Posterior cingulate gyrus (tissue), 11 donors: ENCODE results near the gene FBXW8.

ENCODE experiments used
- DNase-seq, 10 donors: peaks; one replicate each; pipeline versions ENCODE4 v3.0.0 to v3.0.0-alpha.2; 2020 to 2021; ENCODE audit warnings: mixed read lengths in 3 of 10
- intact Hi-C: fragments of 100-400 bp; cut with DNase I; formaldehyde crosslinking; loops from one replicate; pipeline ENCODE4 v1.15.1; 2023

Gene FBXW8

DNA sequence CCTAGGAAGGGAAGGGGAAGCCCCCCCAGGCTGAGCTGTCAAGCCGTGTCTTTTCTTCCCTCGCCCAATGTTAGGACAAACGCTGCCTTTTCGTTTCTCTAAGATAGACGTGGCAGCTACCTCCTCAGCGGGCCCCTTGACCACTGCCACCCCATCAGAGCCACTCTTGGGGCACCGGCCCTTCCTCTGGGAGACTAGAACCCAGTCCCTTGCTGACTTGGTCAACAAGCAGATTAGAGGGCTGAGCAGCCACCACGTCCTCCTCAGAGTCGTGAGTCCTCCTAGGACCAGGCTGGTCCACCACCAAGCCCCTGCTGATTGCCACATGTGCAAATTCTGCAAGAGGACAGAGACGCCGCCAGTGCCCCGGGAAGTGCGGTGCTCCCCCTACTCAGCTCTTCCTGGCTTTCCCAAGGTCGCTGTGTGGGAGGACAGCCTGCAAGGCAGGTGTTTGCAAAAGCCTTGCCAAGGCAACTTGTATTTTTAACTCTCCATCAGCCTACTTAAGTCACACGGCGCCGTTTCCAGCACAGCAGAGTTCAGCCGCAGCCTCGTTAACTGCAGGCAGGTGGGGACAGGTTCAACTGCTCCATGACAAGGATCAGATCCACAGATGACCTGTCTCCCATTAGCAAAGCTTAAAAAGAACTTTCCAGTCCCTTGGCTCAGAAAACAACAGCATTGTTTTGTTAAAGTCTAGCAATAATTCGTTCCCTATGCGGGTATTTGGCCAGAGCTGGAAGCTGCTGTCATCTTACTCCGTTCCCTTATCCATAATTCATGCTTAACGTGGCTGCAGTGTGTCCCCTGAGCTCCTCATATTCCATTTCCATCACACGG, 122.9 kb downstream of the FBXW8 start:
- intact Hi-C loops: no loop called here
- peak in 7 of 10 donors; percentile 32 to 90 (median 67) for DNase-seq

DNA sequence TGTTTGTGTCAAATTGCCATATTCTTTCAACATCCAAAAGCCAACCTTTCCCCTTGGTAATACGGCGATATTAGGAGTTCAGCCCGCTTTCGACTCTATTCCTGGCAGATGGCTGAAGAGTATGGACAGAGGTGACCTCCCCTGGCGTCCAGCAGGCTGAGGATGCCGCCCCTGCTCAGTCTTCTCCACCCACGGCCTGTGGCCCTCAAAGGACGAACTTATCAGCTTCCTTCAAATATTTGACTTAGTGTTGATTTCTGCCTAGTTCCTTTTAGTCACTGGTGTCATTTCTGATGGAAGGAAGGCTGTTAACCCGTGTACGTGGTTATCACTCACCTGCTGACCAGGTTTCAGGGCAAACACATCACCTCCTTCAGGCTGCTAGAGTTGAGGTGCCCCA, 123.5 kb downstream of the FBXW8 start:
- intact Hi-C loops: no loop called here
- peak in 2 of 10 donors; percentile 3 to 57 for DNase-seq

DNA sequence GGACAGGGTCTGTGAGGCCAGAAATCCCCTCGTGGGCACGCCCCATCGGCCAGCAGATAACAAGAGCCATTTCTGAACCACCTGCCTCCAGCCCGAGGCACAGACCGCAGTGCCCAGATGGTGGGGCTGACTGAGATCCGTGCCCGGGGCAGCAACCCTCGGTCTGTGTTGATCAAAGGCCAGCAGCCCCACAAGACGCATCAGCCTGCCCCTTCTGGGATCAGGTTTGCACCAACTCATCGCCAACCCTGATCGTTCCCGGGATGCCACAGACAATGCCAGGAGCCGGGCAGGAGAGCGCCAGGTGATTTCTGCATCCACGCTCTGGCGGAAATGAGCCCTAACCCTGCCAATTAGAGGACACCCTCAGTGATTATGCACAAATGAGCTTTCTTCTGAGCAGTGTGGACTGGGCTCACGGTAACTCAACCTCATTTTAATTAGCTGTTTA, 124.0 kb downstream of the FBXW8 start:
- DNase-seq: peak in 4 of 10 donors; percentile 3 to 83 (median 66)
- intact Hi-C loops: no loop called here

DNA sequence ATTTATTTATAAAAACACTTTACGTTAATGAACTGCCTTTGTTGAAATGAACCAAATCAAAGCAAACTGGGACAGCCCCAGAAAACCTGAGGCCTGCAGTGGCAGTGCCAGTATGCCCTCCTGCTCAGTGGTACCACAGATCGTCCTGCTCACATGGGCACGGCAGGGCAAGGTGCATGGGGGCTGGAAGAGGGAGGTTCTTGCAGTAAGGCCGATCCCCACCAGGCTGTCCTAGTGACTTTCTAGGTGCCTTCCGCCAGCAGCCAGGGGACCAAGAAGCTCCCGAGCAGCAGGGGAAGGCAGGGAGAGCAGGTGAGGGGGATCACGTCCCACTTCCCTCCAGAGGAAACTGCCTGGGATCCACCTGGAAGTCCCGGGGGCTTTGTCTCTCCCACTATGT, 124.5 kb downstream of the FBXW8 start:
- intact Hi-C loops: no loop called here
- DNase-seq: peak in 2 of 10 donors; percentile 5 to 60

DNA sequence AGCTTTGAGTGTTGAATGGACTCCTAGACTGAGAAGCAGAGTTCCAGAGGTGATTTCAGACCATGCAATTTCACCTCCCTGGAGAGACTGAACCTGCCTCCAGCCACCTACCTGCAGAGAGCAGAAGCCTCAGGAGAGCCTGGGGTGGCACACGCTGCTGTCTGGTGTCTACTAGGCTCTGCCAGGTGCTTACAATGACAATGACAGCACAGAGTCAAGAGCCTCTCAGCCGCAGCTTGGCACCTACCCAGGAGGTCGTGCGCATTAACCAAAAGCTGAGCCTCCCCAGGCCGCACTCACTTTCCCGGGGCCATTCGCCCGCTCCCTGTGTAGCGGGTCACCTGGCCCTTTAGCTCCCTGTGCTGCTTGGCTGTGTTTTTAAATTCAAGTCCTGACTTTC, 125.3 kb downstream of the FBXW8 start:
- intact Hi-C loops: no loop called here

DNA sequence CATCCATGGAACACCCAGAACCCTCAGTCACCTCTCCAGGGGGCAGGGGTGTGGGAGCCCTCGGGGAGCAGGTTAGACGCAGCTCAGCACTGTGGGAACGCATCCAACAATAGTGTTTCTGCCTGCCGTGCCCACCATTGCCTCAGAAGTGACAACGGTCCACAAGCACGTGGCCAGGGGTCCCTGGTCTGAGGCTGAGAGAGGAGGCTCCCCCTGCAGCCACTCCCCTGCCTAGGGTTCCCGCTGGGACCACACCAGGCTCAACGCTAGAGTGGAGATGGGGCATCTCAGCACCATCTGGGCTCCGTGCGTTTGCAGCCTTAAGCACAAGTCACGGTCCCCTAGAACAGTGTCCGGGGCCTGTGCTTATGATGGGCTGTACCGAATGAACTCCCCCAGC, 125.8 kb downstream of the FBXW8 start:
- intact Hi-C loops: no loop called here

More for the DNA sequence above, 125.3 kb downstream of the FBXW8 start:
- peak in 4 of 10 donors; percentile 5 to 78 (median 34) for DNase-seq

DNA sequence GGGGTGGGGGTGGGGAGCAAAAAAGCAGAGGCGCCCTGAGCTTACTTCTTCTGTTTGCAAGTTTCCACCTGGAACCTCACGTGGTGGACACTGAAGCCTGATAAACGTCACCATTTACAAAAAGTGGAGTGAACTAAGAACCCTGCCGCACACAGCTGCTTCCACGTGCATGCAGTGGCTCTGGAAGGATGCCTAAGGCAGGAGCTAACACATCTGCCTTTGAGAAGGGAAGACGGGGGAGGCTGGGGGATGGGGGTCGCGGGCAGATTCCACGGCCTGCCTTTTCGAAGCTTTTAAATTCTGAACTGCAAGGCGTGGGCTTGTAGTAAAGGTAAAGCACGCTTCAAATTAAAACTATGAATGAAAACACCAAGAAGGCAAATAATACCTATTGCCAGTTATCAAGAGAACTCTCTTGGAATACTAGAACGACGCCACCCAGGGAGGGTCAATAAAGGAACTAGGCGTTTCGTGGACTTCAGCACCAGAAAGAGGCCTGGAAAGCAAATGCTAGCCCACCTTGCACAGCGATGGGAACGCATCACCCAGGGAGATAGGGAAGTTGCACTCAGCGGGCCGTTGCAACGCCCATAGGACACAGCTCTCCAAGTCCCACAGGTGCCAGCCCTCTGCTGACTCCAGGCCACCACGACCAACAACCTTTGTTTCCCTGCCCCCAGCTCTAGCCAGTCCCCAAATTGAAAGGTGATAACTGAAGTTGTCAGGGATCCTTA, 126.7 kb downstream of the FBXW8 start:
- intact Hi-C loops: no loop called here
- DNase-seq: peak in 3 of 10 donors; percentile 3 to 55 (median 15)

More for the DNA sequence above, 125.8 kb downstream of the FBXW8 start:
- DNase-seq: peak in 3 of 10 donors; percentile 2 to 53 (median 41)

DNA sequence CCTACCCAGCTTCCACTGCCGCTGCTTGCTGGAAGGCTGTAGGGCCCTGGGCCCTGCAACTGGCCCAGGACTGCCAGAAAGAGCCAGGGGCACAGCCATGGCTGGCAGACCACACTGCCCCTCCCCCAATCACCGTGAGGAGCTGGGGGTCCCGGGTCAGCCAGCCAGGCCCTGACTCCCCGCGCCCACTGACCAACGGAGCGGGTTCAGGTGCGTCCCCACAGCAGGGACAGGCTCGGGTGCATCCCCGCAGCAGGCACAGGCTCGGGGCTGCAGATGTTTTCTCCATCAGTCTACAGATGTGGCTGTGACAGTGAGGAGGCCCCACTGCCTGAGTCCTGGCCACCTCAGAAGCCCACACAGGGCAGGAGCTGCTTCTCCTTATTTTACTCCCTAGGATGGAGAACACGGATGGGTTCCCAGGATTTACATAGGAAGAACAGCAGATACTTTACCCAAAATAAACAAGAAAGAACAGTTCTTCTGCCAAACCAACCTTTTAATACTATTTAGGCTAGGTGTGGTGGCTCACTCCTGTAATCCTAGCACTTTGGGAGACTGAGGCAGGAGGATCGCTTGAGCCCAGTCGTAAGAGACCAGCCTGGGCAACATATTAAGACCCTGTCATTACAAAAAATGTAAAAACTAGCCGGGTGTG, 127.4 kb downstream of the FBXW8 start:
- peak in 3 of 10 donors; percentile 3 to 71 (median 44) for DNase-seq
- intact Hi-C loops: no loop called here

DNA sequence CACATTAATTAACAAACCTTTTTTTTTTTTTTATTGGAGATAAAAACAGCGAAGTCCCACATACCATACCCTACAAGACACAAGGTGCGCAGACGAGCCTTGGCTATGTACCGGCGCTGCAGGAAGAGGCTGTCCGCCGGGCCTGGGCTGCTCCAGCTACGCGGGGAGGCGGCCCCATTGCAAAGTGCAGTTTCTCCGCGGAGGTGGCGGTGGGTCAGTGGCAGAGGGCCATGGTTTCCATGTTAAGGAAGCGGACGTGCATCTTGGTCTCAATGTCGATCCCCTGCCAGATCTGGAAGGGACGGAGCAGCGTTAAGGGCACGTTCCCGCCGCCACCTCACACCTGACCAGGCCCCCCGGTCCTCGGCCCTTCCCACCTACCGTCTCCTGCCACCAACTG, 128.2 kb downstream of the FBXW8 start:
- intact Hi-C loops: no loop called here
- peak in 4 of 10 donors; percentile 10 to 88 (median 84) for DNase-seq

DNA sequence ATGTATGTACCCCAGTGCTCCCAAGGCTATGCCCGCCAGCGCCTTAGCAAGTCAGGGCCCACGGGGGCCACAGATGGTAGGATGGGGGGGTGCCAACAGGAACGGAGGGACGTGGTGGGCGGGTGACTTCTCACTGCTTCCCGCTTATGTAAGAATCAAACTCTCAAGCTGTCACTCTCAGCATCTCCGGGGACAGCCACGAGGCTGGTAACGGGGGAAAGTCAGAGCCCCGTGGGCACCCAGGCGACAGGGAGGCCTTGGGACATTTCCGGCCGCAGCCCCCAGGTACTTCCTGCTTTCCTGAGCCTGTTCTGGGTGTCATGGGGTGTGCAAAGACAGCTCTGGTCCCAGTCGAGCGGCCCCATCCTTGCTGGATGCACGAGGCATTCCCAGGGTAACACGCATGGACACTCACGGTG, 129.2 kb downstream of the FBXW8 start:
- DNase-seq: peak in 5 of 10 donors; percentile 39 to 89 (median 86)
- intact Hi-C loops: no loop called here

DNA sequence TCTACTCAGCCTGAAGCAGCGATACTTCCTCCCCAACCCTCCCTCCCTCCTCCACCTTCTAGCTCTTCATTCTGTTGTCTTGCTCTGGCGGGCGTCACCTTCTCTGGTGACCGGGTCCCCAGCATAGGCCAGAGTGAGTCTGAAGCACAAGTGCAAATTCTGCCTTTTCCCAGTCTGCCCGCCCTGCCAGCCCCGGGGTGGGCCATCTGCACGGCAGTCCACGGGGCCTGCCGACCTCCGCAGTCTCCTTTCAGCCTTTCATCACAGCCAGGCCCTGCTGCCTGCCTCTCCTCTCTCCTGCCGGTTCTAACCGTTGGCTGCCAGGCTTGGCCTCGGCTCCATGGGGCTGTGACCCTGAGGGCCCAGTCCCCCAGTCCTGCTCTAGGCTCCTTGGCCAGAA, 129.7 kb downstream of the FBXW8 start:
- intact Hi-C loops: no loop called here
- peak in 4 of 10 donors; percentile 3 to 71 (median 28) for DNase-seq

DNA sequence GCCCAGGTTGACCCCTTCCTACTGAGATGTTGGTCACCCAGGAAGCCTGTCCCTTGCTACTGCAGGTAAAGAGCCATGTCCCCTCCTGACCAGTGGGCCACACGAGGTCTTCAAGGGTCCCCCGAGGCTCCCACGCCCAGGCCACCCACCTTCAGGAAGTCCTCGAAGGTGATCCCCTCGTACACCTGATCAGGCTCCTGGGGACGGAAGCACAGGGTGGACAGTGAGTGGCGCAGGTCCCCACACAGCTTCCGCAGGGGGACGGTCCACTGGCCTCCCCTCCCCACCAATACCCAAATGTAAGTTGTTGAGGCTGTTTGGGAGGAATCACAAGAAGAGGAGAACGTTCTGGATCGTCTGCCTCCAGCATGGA, 131.0 kb downstream of the FBXW8 start:
- peak in 3 of 10 donors; percentile 23 to 74 (median 55) for DNase-seq
- intact Hi-C loops: no loop called here

DNA sequence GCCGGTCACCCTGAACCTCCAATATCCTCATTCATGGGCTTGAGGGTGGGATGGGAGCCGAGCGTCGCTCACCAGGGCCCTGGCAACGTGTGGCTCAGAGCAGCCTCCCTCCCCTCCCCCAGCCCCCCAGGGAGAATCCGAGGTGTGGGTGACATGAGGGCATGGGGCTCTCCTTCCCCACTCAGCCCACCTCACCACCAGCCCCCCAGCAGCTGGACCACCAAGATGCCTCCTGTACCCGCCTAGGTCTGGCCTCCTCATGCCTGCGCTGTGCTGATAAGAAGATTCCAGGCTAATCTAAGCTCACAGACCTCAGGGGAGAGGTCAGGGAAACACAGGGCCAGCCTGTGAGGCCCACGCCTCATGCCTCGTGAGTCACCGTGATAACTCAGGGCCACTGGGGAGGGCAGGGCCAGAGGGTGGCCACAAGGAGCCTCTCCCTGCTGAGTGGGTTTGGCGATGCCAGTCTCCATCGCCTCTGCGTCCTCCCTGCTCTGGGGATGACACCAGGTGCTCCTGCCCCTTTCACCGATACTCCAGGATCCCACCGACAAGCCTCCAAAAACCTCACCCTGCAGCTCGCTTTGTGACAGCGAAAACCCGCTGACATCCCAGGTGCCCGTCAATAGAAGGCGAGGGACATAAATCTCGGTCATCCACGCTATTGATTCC, 131.6 kb downstream of the FBXW8 start:
- intact Hi-C loops: no loop called here
- DNase-seq: peak in 2 of 10 donors; percentile 44 to 54

DNA sequence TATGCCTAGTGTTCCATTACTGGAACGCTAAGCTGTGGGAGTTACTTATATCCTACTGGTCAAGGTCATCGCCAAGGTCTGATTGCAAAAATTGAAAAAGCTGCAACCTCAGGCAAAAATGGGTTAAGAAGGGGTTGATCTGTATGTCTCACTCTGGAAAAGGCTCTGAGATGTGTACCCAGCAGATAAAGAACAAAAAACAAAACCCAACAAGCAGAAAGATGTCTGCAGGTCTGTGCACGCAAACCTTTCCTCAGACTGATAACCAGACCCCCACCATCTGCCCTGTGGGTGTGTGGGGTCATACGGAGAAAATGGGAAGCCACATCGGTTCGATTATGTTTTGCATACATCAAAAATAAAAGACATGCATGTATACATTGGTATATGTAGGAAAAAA, 132.1 kb downstream of the FBXW8 start:
- intact Hi-C loops: no loop called here
- peak in 1 of 10 donors; percentile 23 for DNase-seq

DNA sequence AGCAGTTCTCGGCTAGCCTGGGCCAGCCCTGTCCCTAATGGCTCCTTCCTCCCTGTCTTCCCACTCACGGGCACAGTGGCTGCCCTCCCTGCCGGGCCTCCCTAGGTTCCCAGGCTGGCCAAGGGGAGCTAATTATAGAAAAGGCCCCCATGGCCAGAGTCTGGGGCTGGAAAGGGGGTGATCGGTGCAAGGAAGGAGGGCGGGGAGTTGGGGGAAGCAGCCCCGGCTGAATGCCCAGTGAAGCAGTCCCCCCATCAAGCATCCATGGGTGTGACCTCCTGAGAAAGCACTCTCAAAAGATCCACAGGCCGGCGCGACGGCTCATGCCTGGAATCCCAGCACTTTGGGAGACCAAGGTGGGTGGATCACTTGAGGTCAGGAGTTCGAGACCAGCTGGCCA, 133.6 kb downstream of the FBXW8 start:
- no peak for DNase-seq
- intact Hi-C loops: no loop called here

DNA sequence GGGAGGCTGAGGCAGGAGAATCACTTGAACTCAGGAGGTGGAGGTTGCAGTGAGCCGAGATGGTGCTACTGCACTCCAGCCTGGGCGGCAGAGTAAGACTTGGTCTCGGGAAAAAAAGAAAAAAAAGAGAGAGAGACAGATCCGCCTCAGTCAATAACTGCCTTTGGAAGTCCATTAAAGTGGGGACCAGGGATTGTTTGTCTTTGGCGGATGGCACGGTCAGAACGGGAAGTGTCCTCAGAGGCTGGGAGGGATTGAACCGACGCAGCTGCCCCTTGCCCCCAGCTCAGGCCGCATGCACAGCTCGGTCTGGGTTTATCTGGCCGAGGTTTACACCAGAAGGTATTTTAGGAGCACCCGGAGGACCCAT, 134.0 kb downstream of the FBXW8 start:
- DNase-seq: peak in 1 of 10 donors; percentile 25
- intact Hi-C loops: no loop called here

DNA sequence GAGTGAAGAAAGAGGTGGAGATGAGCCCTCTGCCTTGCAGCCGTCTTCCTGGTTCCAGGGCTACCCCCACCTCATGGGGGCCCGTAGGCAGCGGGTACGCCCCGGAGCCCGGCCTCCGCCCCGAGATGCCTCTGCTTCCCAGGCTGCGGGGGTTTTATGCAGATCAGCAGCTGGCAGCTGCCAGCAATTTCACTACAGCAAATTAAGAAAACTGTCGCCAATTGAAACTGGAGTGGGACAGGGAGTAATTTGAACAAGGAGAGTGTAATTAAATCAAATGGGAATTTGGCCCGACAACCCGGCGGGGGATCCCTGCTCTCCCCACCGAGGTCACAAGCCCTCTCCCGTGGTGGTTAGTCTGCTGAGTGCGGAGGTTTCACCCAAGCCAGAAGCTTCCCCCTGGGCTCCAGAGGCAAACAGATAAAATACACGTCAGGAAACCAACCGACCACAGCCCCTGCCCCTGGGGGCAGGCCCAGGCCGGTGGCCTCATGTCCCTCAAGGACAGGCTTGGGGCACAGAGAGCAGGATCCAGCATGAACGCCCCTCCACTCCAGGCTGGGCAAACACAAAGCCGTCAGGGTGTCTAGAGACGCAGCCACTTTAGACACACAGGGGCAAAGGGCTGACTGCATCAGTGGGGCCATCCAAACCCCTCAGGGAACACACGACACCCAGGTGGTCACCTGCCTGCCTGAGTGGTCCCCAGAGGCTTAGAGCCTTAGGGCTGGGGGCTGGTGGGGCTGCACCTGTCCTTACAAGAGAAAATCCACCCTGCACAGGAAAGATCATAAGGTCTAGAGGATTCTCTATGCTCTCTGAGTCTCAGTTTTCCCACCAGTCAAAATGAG, 134.6 kb downstream of the FBXW8 start:
- intact Hi-C loops: no loop called here
- DNase-seq: peak in 3 of 10 donors; percentile 54 to 90 (median 83)

DNA sequence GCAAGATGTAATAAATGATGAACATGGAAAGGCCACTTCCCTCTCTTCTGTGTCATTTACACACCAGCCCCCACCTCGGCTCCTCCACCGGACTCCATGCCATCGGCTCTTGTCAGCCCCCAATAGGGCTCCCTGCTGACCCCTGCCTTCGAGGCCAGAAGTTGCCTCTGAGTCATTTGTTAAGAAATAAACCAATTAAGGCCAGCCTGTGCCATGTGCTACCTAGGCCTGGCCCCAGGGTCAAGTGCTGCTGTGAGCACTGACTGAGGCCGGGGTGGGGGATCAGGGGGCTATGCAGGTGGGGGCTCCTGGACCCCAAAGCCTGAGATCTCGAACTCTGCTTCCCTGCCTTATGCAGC, 135.2 kb downstream of the FBXW8 start:
- intact Hi-C loops: no loop called here
- peak in 1 of 10 donors; percentile 48 for DNase-seq

DNA sequence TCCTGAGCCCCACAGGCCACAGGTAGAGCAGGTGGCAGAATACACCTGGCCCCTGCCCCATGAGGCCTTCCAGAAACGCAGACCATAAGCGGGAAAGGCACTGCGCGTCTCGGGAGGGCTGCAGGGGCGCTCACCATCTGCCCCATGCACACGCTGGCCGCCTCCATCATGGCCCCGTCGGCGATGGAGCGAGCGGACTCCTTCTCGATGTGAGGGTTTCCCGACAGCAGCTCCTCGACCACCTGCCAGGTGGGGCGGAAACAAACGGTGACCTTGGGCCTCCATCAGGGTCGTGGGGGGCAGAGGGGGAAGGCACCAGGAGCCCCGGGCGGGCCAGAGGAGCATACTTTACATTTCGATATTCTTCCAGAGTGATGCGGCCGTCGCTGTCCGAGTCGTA, 135.7 kb downstream of the FBXW8 start:
- intact Hi-C loops: no loop called here

More for the DNA sequence above, 135.7 kb downstream of the FBXW8 start:
- DNase-seq: no peak
